GM19397 (cell line): Measurements from ENCODE around the gene KBTBD13.
"Not testable (repeated sequence)": the region's sequence is repeated elsewhere in the genome, so short reads cannot be mapped to it uniquely, and the experiment has no call there.

Experiments used
- ATAC-seq: cut with Tn5 transposase; IDR thresholded peaks from one replicate; pipeline ENCODE4 v1.9.1; 2021; ENCODE audit warnings: mild to moderate bottlenecking, moderate library complexity; ENCODE audit not compliant: unreplicated experiment

The KBTBD13 gene

DNA sequence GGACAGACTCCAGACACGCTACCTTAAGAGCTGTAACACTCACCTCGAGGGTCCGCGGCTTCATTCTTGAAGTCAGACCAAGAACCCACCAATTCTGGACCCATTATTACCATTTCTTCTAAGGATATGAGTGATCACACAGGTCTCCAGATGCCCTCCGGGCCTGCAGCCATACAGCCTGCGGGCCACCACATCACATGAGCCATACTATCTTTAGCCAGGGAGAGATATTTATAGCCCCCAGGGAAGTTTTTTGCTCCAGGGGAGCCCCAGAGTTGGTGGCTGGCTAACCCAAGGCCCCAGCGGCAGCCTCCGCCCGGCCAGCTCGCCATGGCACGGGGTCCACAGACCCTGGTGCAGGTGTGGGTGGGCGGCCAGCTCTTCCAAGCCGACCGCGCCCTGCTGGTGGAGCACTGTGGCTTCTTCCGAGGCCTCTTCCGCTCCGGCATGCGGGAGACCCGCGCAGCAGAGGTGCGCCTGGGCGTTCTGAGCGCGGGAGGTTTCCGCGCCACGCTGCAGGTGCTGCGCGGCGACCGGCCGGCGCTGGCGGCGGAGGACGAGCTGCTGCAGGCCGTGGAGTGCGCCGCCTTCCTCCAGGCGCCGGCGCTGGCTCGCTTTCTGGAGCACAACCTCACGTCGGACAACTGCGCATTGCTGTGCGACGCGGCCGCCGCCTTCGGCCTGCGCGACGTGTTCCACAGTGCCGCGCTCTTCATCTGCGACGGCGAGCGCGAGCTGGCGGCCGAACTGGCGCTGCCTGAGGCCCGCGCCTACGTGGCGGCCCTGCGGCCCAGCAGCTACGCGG, at the start of gene KBTBD13:
TSS of gene KBTBD13 (plus strand) at position 261 of the 805 bp plus-strand sequence. CDS start at position 331, 70 bp downstream.
- ATAC-seq, result no peak

DNA sequence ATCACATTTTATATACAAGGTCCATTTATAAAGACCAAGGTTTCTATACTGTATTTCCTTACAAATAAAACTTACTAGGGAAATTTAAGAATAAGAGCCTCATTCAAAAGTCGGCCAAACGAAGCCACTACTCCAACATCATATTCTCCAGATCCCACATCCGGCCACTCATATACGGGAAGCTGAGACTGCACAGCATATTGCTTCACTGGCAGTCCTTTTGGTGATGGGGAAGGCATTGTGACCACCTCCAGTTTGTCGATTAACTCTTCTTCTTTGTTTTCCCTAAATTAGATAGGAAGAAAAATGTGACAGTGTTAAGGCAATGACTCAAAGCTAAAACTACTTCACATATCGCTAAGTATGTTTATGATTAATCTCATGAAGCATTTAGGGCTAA, 49.8 kb upstream of the KBTBD13 start:
- no peak for ATAC-seq

DNA sequence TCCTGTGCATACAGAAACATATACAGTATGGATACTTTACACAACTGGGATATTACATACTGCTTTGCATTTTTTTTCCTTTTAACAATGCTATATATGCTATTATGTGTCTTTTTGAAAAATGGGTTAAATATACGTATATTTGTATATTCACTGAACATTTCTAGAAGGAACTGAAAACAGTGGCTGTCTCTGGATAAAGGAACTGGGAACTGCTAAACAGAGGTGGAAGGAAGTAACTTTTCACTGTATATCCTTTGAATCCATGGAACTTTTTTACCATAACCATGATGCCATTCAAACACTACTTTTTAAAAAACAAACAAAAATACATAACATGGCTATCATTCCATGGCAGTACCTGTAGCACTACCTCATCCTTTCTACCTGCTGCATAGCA, 49.0 kb upstream of the KBTBD13 start:
- no peak for ATAC-seq

DNA sequence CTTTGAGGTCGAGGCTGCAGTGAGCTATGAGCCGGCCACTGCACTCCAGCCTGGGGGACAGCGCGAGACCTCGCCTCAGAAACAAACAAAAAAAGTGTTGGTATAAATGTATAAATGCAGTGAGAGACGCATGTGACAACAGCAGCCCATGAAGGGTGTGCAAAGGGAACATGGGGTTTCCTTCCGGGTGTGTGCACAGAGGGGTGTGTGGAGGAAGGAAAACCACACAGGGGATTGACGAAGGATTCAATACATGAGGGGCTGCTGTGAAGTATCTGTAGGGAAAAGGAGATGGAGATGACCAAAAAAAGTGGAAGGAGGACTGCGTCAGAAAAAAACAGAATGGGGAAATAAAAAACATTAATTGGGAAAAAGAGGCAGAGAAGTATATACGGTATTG, 48.2 kb upstream of the KBTBD13 start:
- no peak for ATAC-seq

DNA sequence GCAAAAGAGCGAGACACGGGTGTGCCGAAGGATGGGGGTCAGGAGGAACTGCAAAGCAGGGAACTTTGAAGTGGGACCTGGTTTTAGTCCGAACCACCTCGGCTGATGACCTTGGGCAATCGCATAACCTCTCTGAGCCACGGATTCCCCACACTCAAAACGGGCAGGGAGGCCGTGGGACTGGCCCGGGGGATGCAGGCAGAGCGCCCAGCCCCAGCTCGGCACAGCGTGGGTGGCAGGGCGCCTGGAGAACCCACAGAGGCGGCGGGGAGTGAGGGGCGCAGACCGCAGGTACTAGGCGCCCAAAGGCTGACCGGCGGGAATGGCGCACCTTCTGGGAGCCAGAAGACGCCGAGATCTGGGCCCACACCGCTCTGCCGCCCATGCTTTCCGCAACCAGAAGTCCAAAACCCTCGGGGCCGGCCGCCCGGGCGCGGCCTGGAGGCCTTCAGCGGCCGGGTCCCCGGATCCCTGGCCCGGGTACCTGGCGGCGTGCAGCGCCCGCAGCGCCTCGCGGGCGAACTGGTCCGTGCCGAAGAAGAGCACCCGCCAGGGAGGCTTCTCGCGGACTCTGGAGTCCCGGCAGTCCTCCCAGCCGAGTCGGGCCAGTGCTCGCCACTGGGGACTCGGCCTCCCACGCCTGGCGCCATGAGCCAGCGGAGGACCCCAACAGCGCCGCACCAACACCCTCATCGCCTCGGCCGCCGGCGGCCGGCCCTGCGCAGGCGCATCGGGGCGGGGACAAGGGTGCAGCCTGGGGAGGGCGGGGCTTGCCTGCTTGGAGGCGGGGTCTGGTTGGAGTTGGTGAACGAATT, 47.4 kb upstream of the KBTBD13 start, which contains the start of gene MTFMT:
TSS of gene MTFMT (minus strand) at position 719 of the 815 bp plus-strand sequence. CDS start at position 693, 26 bp downstream.
- ATAC-seq, result peak; percentile 85

DNA sequence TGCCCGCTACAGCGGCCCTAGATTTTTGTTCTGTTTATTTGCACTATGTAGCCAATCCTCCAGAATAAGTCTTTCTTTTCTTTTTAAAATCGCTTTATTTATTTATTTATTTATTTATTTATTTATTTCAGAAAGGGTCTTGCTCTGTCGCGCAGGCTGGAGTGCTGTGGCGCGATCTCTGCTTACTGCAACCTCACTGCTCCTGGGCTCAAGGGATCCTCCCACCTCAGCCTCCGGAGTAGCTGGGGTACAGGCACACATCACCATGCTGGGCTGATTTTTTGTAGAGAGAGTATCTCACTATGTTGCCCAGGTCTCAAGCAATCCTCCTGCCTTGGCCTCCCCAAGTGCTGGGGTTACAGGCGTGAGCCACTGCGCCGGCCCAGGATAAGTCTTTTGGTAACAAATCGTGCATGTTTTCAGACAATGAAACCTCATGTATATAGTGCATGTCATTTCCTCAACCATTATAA, 46.8 kb upstream of the KBTBD13 start:
- ATAC-seq, result no peak

- no peak for ATAC-seq
Measured at GRCh38 chr15:65032801-65033537, 43.6 kb upstream of the KBTBD13 start.

- ATAC-seq, result no peak
Measured at GRCh38 chr15:65033659-65034269, 42.8 kb upstream of the KBTBD13 start.

GRCh38 chr15:65034719-65035118, 41.8 kb upstream of the KBTBD13 start:
- no peak for ATAC-seq

- ATAC-seq, result no peak
Measured at GRCh38 chr15:65037309-65037708, 39.2 kb upstream of the KBTBD13 start.

DNA sequence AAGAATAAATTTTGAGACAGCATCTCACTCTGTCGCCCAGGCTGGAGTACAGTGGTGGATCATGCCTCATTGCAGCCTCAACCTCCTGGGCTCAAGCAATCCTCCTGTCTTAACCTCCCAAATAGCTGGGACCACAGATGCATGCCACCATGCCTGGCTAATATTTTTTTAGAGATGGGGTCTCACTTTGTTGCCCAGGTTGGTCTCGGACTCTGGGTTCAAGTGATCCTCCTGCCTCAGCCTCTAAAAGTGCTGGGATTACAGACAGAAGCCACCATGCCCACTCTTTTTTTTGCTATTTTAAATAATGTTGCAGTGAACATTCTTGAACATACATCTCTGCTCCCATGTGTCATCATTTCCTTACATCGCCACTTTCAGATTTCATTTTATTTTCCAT, 38.1 kb upstream of the KBTBD13 start:
- ATAC-seq, result no peak

GRCh38 chr15:65038836-65039235, 37.7 kb upstream of the KBTBD13 start:
- ATAC-seq, result no peak

DNA sequence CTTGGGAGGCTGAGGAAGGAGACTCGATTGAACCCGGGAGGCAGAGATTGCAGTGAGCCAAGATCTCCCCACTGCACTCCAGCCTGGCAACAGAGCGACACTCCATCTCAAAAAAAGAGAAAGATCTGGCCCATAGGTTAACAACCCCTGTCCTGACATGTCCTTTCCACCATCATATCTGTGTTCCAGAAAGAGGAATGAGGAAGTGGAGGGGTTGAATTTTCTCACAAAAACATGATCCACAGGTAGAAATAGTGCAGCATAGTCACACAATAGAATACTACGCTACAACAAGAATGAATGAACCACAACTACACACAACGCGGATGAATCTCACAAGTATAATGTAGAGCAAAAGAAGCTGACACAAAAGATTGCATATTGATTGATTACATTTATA, 36.1 kb upstream of the KBTBD13 start:
- no peak for ATAC-seq

GRCh38 chr15:65041787-65042186, 34.8 kb upstream of the KBTBD13 start:
- no peak for ATAC-seq

DNA sequence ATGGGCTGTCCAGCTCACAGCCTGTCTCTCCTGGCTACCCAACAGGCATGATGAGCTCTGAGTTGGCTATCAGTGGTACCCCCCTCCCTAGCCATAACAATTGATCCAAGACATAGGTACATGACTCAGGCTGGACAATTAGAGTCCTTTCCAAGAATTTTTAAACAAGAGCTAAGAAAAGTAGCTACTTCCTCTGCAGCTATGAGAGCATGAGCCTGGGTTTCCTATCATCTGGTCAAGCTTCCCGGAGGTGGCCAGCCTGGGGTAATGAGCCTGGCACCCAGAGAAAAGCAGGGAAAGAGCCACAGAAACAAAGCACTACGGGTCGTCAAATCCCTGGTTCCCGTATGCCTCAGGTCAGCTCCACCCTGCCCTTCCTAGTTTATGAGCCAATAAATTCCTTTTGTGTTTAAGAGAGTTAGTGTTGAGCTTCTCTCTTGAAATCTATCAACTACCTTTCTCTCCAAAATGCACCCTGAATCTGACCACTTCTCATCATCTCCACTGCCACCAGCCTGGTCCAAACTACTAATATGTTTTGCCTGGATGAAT, 33.7 kb upstream of the KBTBD13 start:
- ATAC-seq, result no peak

GRCh38 chr15:65044218-65044617, 32.3 kb upstream of the KBTBD13 start:
- not testable (repeated sequence) for ATAC-seq

DNA sequence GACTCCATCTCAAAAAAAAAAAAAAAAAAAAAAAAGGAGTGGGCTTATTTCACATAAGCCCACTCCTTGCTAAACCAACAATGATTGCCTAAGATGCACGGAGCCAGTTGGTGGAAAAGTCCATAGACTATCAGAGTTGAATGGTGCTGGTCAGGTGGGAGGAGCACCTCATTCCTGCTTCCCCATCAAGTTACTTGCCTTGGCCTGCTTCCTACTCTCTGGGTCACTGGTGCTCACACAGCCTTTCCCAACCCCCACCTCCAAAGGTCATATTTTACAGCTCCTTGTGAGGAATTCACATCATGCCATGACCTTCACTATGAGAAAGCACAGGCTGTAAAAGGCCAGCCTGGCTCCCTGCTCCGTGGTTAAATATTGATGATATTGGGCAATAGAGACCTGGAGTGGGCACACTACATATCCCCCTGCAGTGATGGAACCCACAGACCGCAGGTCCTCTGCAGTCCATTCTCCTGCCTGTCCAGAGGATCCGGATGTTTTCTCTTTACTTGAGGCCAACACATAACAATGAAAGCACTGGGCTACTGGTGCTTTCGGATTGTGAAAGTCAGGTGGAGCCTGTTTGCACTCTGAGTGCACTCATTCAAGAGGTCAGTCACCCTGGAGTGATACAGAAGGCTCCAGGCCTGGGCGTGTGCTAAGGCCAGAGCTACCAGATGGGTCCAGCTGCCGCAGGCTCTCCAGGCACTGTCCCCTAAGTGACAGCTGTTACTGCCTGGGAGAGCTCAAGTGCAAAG, 31.6 kb upstream of the KBTBD13 start, which contains the start of gene SLC51B:
TSS of gene SLC51B (plus strand) at position 664 of the 758 bp plus-strand sequence. CDS start 4,618 bp downstream, outside the sequence.
- ATAC-seq, result no peak

- no peak for ATAC-seq
Measured at GRCh38 chr15:65048241-65048640, 28.3 kb upstream of the KBTBD13 start.

- peak; percentile 84 for ATAC-seq
Measured at GRCh38 chr15:65049418-65049840, 27.1 kb upstream of the KBTBD13 start.
